ENCODE data around the gene SCMH1.
"Not testable (repeated sequence)": the region's sequence is repeated elsewhere in the genome, so short reads cannot be mapped to it uniquely, and the experiment has no call there.

SCMH1 gene

GRCh38 chr1:41122851-41123518 lies 119.1 kb downstream of the SCMH1 start:
- H3K9me3 ChIP-seq (ENCODE audit: control insufficient read depth in 2 of 2, low read length in 2 of 2) = no peaks in the 10 kb centered on the region
- no peak overlapping the region for H3K4me3 ChIP-seq (ENCODE audit: low read length in 2 of 2)

GRCh38 chr1:41122148-41122547 lies 120.0 kb downstream of the SCMH1 start:
- no peaks in the 10 kb centered on the region for H3K9me3 ChIP-seq (ENCODE audit: control insufficient read depth in 2 of 2, low read length in 2 of 2)

More at GRCh38 chr1:41122851-41123518, 119.1 kb downstream of the SCMH1 start:
- Histone ChIP-seq H3K27me3 (ENCODE audit: control insufficient read depth in 1 of 2, insufficient read depth in 2 of 2, low read length in 2 of 2) (no peaks in the 10 kb centered on the region), H3K9ac (ENCODE audit: low read length in 2 of 2) (no peak overlapping the region), H3K36me3 (ENCODE audit: control insufficient read depth in 2 of 2, insufficient read depth in 2 of 2, low read length in 2 of 2) (peaks cover 0 to 6% of the 10 kb centered on the region in 2 donors), H3K27ac (ENCODE audit: low read length) (no peak overlapping the region), H3K4me1 (ENCODE audit: control insufficient read depth, insufficient read depth, low read length) (no peaks in the 10 kb centered on the region)

GRCh38 chr1:41118645-41119044 lies 123.5 kb downstream of the SCMH1 start:
- Histone ChIP-seq H3K4me1 (ENCODE audit: control insufficient read depth, insufficient read depth, low read length) (no peaks in the 10 kb centered on the region), H3K36me3 (ENCODE audit: control insufficient read depth in 2 of 2, insufficient read depth in 2 of 2, low read length in 2 of 2) (peaks cover 5 to 11% of the 10 kb centered on the region in 2 donors), H3K9me3 (ENCODE audit: control insufficient read depth in 2 of 2, low read length in 2 of 2) (no peaks in the 10 kb centered on the region), H3K9ac (ENCODE audit: low read length in 2 of 2) (no peak overlapping the region), H3K4me3 (ENCODE audit: low read length in 2 of 2) (no peak overlapping the region), H3K27ac (ENCODE audit: low read length) (no peak overlapping the region), H3K27me3 (ENCODE audit: control insufficient read depth in 1 of 2, insufficient read depth in 2 of 2, low read length in 2 of 2) (no peaks in the 10 kb centered on the region)

More at GRCh38 chr1:41122148-41122547, 120.0 kb downstream of the SCMH1 start:
- H3K9ac ChIP-seq (ENCODE audit: low read length in 2 of 2) = no peak overlapping the region
- H3K27me3 ChIP-seq (ENCODE audit: control insufficient read depth in 1 of 2, insufficient read depth in 2 of 2, low read length in 2 of 2) = no peaks in the 10 kb centered on the region
- no peak overlapping the region for H3K27ac ChIP-seq (ENCODE audit: low read length)
- peaks cover 0 to 6% of the 10 kb centered on the region in 2 donors for H3K36me3 ChIP-seq (ENCODE audit: control insufficient read depth in 2 of 2, insufficient read depth in 2 of 2, low read length in 2 of 2)
- H3K4me1 ChIP-seq (ENCODE audit: control insufficient read depth, insufficient read depth, low read length) = no peaks in the 10 kb centered on the region
- H3K4me3 ChIP-seq (ENCODE audit: low read length in 2 of 2) = no peak overlapping the region

- H3K27me3 ChIP-seq (ENCODE audit: control insufficient read depth in 1 of 2, insufficient read depth in 2 of 2, low read length in 2 of 2); H3K4me3 ChIP-seq (ENCODE audit: low read length in 2 of 2); H3K27ac ChIP-seq (ENCODE audit: low read length); H3K4me1 ChIP-seq (ENCODE audit: control insufficient read depth, insufficient read depth, low read length); H3K9me3 ChIP-seq (ENCODE audit: control insufficient read depth in 2 of 2, low read length in 2 of 2); H3K9ac ChIP-seq (ENCODE audit: low read length in 2 of 2): not testable (repeated sequence)
- peaks cover 5 to 14% of the 10 kb centered on the region in 2 donors for H3K36me3 ChIP-seq (ENCODE audit: control insufficient read depth in 2 of 2, insufficient read depth in 2 of 2, low read length in 2 of 2)
Observed at GRCh38 chr1:41117241-41117640, 124.9 kb downstream of the SCMH1 start.

- Histone ChIP-seq H3K9ac (ENCODE audit: low read length in 2 of 2) (no peak overlapping the region), H3K36me3 (ENCODE audit: control insufficient read depth in 2 of 2, insufficient read depth in 2 of 2, low read length in 2 of 2) (peaks cover 0 to 3% of the 10 kb centered on the region in 2 donors), H3K9me3 (ENCODE audit: control insufficient read depth in 2 of 2, low read length in 2 of 2) (no peaks in the 10 kb centered on the region), H3K4me1 (ENCODE audit: control insufficient read depth, insufficient read depth, low read length) (peaks cover 19% of the 10 kb centered on the region), H3K4me3 (ENCODE audit: low read length in 2 of 2) (no peak overlapping the region), H3K27ac (ENCODE audit: low read length) (no peak overlapping the region), H3K27me3 (ENCODE audit: control insufficient read depth in 1 of 2, insufficient read depth in 2 of 2, low read length in 2 of 2) (no peaks in the 10 kb centered on the region)
Observed at GRCh38 chr1:41110736-41111135, 131.4 kb downstream of the SCMH1 start.

- H3K27ac ChIP-seq (ENCODE audit: low read length) = peak overlapping the region; percentile 94
- peaks cover 19% of the 10 kb centered on the region for H3K4me1 ChIP-seq (ENCODE audit: control insufficient read depth, insufficient read depth, low read length)
- H3K27me3 ChIP-seq (ENCODE audit: control insufficient read depth in 1 of 2, insufficient read depth in 2 of 2, low read length in 2 of 2) = no peaks in the 10 kb centered on the region
- H3K9me3 ChIP-seq (ENCODE audit: control insufficient read depth in 2 of 2, low read length in 2 of 2) = no peaks in the 10 kb centered on the region
- H3K4me3 ChIP-seq (ENCODE audit: low read length in 2 of 2) = no peak overlapping the region
- peak overlapping the region in 1 of 2 donors; percentile 53 for H3K9ac ChIP-seq (ENCODE audit: low read length in 2 of 2)
- H3K36me3 ChIP-seq (ENCODE audit: control insufficient read depth in 2 of 2, insufficient read depth in 2 of 2, low read length in 2 of 2) = peaks cover 0 to 3% of the 10 kb centered on the region in 2 donors
Observed at GRCh38 chr1:41110286-41110685, 131.8 kb downstream of the SCMH1 start.

DNA sequence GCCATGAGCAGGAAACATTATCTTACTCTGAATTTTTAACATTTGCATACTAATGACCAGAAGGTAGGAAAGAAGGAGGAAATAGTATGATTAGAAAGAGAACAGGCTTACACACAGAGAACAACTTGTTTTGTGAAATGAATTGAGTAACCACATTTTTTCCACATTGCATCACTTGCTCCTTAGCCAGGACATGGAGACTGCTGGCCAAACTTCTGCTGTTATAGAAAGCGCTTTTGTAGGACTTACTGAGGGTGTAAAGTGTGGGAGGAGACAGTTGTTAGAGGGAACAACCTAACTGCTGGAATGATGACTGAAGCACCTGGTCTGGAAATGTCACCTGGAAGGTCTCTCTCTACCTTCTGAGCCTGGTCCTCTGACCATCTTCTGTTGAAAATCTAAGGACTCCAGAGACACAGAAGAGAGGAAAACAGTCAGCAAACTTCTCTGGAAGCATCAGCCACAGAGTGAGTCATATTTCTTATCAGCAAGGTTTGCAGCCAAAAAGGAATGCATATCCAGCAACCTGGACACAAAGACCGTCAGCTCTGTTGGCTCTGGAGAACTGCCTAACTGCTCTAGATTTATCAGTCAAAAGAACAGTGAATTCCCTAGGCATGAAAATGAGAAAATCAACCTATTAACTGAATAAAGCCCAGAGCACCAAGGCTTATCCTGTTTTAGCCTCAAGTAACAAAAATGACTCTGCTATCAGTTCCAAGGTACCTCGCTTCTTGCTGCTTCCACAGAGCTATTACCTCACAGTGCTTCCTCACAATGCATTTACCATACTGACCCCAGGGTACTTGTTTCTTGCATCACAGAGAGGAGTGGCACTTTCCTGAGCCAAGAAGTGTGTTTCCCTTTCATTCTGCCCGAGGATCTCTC lies 132.6 kb downstream of the SCMH1 start:
- H3K9ac ChIP-seq (ENCODE audit: low read length in 2 of 2) = peak overlapping the region; percentile 30 to 53
- H3K4me3 ChIP-seq (ENCODE audit: low read length in 2 of 2) = peak overlapping the region in 1 of 2 donors; percentile 40

DNA sequence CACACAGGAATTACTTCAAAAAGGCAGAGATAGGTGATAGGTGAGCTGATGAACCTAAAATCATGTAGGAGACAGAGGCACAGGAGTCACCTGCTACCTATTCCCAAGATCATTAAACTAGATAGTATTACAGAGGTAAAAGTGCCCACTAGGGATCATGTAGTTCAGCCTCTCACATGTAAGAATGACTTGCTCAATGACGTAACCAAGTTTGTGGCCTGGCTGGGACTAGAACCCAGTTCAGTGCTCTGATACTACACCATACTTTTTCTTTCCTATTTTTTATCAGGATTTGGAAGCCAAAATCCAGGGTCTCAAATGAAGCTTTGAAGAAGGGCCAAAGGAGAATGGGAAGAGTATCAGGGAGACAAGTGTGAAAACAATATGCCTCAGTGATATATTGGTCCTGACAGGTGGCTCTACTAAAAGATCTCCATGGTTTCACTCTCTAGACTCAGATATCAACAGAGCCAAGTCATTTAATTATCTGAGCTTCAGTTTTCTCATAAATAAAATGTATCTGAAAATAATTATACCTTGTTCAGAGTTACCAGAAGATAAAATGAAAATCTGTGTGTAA lies 133.3 kb downstream of the SCMH1 start:
- H3K4me1 ChIP-seq (ENCODE audit: control insufficient read depth, insufficient read depth, low read length) = peaks cover 21% of the 10 kb centered on the region

More for the DNA sequence above, 132.6 kb downstream of the SCMH1 start:
- Histone ChIP-seq H3K9me3 (ENCODE audit: control insufficient read depth in 2 of 2, low read length in 2 of 2) (no peaks in the 10 kb centered on the region), H3K27me3 (ENCODE audit: control insufficient read depth in 1 of 2, insufficient read depth in 2 of 2, low read length in 2 of 2) (no peaks in the 10 kb centered on the region), H3K27ac (ENCODE audit: low read length) (peak overlapping the region; percentile 94), H3K4me1 (ENCODE audit: control insufficient read depth, insufficient read depth, low read length) (peaks cover 19% of the 10 kb centered on the region), H3K36me3 (ENCODE audit: control insufficient read depth in 2 of 2, insufficient read depth in 2 of 2, low read length in 2 of 2) (peaks cover 0 to 3% of the 10 kb centered on the region in 2 donors)

DNA sequence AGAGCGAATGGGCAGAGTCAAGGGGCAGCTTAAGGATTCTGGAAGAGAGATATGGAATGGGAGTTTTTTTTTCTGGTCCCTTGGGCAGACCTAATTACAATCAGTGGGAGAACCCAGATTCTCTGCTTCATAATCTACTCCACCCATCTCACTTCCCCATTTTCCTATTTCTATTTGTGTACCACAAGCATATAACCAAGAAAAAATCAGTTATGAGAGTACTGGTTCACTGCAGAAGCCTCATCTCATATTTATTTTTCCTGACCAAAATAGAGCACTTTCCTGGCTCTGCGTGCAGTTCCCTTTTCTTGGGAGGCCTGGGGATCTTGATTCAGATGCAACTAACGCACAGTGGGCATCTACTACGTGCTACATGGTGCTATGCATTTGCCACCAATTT lies 138.3 kb downstream of the SCMH1 start:
- Histone ChIP-seq H3K9me3 (ENCODE audit: control insufficient read depth in 2 of 2, low read length in 2 of 2) (no peaks in the 10 kb centered on the region), H3K4me1 (ENCODE audit: control insufficient read depth, insufficient read depth, low read length) (peaks cover 23% of the 10 kb centered on the region), H3K27me3 (ENCODE audit: control insufficient read depth in 1 of 2, insufficient read depth in 2 of 2, low read length in 2 of 2) (no peaks in the 10 kb centered on the region), H3K27ac (ENCODE audit: low read length) (no peak overlapping the region), H3K36me3 (ENCODE audit: control insufficient read depth in 2 of 2, insufficient read depth in 2 of 2, low read length in 2 of 2) (peaks cover 0 to 3% of the 10 kb centered on the region in 2 donors), H3K4me3 (ENCODE audit: low read length in 2 of 2) (no peak overlapping the region), H3K9ac (ENCODE audit: low read length in 2 of 2) (no peak overlapping the region)

More for the DNA sequence above, 133.3 kb downstream of the SCMH1 start:
- Histone ChIP-seq H3K4me3 (ENCODE audit: low read length in 2 of 2) (no peak overlapping the region), H3K27me3 (ENCODE audit: control insufficient read depth in 1 of 2, insufficient read depth in 2 of 2, low read length in 2 of 2) (no peaks in the 10 kb centered on the region), H3K9ac (ENCODE audit: low read length in 2 of 2) (peak overlapping the region; percentile 53 to 62), H3K36me3 (ENCODE audit: control insufficient read depth in 2 of 2, insufficient read depth in 2 of 2, low read length in 2 of 2) (peaks cover 0 to 3% of the 10 kb centered on the region in 2 donors), H3K9me3 (ENCODE audit: control insufficient read depth in 2 of 2, low read length in 2 of 2) (no peaks in the 10 kb centered on the region), H3K27ac (ENCODE audit: low read length) (peak overlapping the region; percentile 94)

DNA sequence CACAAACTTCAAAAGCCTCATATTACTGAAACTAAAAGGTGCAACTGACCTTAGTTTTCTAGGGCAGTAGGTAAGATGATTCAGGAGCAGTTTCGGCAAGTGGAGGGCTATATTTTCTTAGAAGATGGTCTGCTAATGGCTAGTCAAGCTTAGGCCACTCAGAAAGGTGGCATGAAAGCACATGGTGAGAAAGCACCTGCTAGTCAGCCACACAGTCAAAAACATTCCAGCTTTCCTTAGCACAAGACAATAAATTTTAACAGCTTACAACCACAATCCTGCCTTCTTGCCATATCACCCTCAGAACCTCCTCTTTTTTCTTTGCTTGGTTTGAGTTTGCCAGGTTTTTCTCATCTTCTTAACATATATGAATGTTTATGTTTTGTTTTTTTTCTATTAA lies 139.5 kb downstream of the SCMH1 start:
- Histone ChIP-seq H3K27ac (ENCODE audit: low read length) (peak overlapping the region; percentile 12), H3K9me3 (ENCODE audit: control insufficient read depth in 2 of 2, low read length in 2 of 2) (no peaks in the 10 kb centered on the region), H3K4me1 (ENCODE audit: control insufficient read depth, insufficient read depth, low read length) (peaks cover 17% of the 10 kb centered on the region), H3K36me3 (ENCODE audit: control insufficient read depth in 2 of 2, insufficient read depth in 2 of 2, low read length in 2 of 2) (peaks cover 0 to 3% of the 10 kb centered on the region in 2 donors), H3K27me3 (ENCODE audit: control insufficient read depth in 1 of 2, insufficient read depth in 2 of 2, low read length in 2 of 2) (no peaks in the 10 kb centered on the region), H3K4me3 (ENCODE audit: low read length in 2 of 2) (no peak overlapping the region), H3K9ac (ENCODE audit: low read length in 2 of 2) (no peak overlapping the region)

Data from stomach smooth muscle (tissue), 2 donors.